Glutamatergic neuron (in vitro differentiated cells): ENCODE results near the gene DPF3. TPM values are rescaled to one million over a fixed set of nuclear protein-coding genes. Genes with fewer than 3 reads are reported as not detected.

Experiments used
- DNase-seq: peaks from one replicate; pipeline ENCODE4 v3.0.0; 2022
- H3K27ac Mint-ChIP-seq: one replicate; pipeline ENCODE4 v1.8.0; 2020; ENCODE audit warnings: mild to moderate bottlenecking, mixed read lengths, inconsistent platforms; ENCODE audit not compliant: unreplicated experiment
- H3K27me3 Mint-ChIP-seq: one replicate; pipeline ENCODE4 v1.8.0; 2020; ENCODE audit warnings: mild to moderate bottlenecking, moderate library complexity, mixed read lengths, inconsistent platforms; ENCODE audit not compliant: unreplicated experiment
- H3K36me3 Mint-ChIP-seq: one replicate; pipeline ENCODE4 v1.8.0; 2020; ENCODE audit warnings: mild to moderate bottlenecking, mixed read lengths, inconsistent platforms; ENCODE audit not compliant: unreplicated experiment
- H3K4me1 Mint-ChIP-seq: one replicate; pipeline ENCODE4 v1.8.0; 2020; ENCODE audit warnings: mild to moderate bottlenecking, low read depth, mixed read lengths, inconsistent platforms; ENCODE audit not compliant: unreplicated experiment
- H3K4me3 Mint-ChIP-seq: one replicate; pipeline ENCODE4 v1.8.0; 2020; ENCODE audit warnings: mild to moderate bottlenecking, mixed read lengths, inconsistent platforms; ENCODE audit not compliant: unreplicated experiment
- H3K9me3 Mint-ChIP-seq: one replicate; pipeline ENCODE4 v1.8.0; 2020; ENCODE audit warnings: mild to moderate bottlenecking, moderate library complexity, mixed read lengths, inconsistent platforms; ENCODE audit not compliant: unreplicated experiment
- total RNA-seq: library from RNA; stranded (reverse); fragmentation: NEBNext Ultra II Directional; extraction: Animal tissue kit (Norgen Biotek cat#: 25700); gene quantifications from one replicate; pipeline ENCODE4 v1.2.1, GENCODE V29; 2021; ENCODE audit not compliant: unreplicated experiment
- TF ChIP-seq, protein P1 (sequence below): fragments of 200-600 bp; sonication (generic); IDR thresholded peaks from one replicate; pipeline ENCODE4 v1.5.0; 2021; ENCODE audit not compliant: partially characterized antibody, unreplicated experiment

The DPF3 gene
- total RNA-seq, 1 donor from 2014 or later: 13.7 TPM

DNA sequence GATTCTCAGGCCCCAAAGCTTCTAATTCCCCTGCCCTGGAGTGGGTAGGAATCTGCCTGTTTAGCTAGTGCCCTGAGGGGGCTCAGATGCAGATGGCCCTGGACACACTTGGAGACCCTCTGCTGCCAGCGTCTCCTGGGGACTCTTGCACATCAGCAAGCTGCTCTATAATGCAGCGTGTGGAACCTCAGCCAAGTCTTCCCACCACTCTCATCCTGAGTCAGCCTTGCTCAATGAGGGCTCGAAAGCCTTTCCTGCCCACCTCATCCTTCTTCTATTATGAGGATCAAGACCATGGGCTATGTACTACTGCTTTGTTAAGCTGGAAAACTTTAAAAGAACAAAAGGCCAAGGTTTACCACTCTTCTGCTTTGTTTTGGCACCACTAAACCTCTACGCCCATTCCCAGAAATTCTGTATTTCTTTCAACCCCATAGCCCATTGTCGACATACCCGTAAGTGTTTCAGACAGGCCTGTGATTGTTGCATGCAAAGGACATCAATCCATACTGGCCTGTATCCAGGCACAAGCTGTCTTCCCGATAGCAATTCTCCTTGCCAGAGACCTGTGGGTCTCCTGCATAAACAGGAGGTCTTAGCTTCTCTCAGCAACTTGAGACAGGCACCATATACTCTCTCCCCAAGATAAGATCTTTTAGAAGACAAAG lies 246.9 kb downstream of the DPF3 start:
- peak; percentile 47 for DNase-seq
- H3K27ac Mint-ChIP-seq: no peak overlapping the region
- H3K4me1 Mint-ChIP-seq: peaks cover 11% of the 10 kb centered on the region
- no peak overlapping the region for H3K4me3 Mint-ChIP-seq
- peaks cover 9% of the 10 kb centered on the region for H3K9me3 Mint-ChIP-seq
- H3K36me3 Mint-ChIP-seq: no peaks in the 10 kb centered on the region
- peaks cover 7% of the 10 kb centered on the region for H3K27me3 Mint-ChIP-seq
- TF ChIP-seq, protein P1, sequence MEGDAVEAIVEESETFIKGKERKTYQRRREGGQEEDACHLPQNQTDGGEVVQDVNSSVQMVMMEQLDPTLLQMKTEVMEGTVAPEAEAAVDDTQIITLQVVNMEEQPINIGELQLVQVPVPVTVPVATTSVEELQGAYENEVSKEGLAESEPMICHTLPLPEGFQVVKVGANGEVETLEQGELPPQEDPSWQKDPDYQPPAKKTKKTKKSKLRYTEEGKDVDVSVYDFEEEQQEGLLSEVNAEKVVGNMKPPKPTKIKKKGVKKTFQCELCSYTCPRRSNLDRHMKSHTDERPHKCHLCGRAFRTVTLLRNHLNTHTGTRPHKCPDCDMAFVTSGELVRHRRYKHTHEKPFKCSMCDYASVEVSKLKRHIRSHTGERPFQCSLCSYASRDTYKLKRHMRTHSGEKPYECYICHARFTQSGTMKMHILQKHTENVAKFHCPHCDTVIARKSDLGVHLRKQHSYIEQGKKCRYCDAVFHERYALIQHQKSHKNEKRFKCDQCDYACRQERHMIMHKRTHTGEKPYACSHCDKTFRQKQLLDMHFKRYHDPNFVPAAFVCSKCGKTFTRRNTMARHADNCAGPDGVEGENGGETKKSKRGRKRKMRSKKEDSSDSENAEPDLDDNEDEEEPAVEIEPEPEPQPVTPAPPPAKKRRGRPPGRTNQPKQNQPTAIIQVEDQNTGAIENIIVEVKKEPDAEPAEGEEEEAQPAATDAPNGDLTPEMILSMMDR: no peak

DNA sequence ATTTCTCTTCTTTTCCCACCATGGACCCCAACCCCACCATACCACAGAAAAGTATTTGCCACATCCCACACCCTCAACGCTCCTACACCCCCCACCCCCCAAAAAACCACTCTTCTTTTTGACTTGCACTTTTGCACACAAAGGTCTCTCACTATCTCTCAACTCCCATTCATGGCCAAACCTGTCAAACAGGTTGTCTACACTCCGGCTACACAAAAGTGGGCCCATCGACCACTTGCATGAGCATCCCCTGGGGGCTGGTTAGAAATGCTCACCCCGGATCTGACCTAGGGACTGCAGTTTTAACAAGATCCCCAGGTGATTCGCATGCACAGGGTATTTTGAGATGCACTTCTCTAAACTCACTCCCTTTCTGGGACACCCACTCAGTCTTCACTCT lies 248.2 kb downstream of the DPF3 start:
- peaks cover 11% of the 10 kb centered on the region for H3K9me3 Mint-ChIP-seq
- H3K27ac Mint-ChIP-seq: no peak overlapping the region
- TF ChIP-seq, protein P1: no peak
- H3K4me1 Mint-ChIP-seq: peaks cover 11% of the 10 kb centered on the region
- peaks cover 8% of the 10 kb centered on the region for H3K27me3 Mint-ChIP-seq
- H3K4me3 Mint-ChIP-seq: no peak overlapping the region
- peaks cover 3% of the 10 kb centered on the region for H3K36me3 Mint-ChIP-seq
- DNase-seq: no peak

DNA sequence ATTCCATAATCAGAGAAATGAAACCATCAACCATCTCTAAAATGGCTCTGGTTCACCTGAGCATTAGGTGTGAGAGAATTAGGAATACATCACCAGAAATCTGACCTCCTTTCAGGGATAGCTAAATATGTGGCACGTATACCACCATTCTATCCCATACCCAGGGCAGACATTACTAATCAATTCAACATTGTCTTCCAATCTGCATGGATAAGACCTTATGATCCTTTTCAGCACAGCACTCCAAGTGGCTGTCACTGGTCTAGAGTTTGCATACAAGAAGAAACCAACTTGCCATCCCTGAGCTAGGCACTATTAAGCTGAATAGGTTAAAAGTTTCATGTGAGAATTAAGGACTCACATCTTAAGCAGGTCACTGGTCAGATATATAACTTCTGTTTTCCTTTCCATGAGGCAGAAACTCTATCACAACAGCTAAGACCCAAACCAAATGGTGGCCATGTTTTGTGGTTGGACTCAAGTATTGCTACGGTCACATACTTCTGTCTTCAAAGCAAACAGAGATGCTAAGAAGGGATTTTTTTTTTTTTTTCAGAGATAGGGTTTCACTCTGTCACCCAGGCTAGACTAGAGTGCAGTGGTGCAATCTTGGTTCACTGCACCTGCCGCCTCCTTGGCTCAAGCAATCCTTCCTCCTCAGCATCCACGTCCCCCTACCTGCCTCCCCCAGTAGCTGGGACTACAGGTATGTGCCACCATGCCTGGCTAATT lies 249.0 kb downstream of the DPF3 start:
- Mint-ChIP-seq H3K4me3 (no peak overlapping the region), H3K4me1 (peaks cover 11% of the 10 kb centered on the region), H3K27me3 (peaks cover 8% of the 10 kb centered on the region), H3K27ac (no peak overlapping the region), H3K9me3 (peaks cover 17% of the 10 kb centered on the region), H3K36me3 (peaks cover 11% of the 10 kb centered on the region)
- TF ChIP-seq, protein P1: no peak
- no peak for DNase-seq

DNA sequence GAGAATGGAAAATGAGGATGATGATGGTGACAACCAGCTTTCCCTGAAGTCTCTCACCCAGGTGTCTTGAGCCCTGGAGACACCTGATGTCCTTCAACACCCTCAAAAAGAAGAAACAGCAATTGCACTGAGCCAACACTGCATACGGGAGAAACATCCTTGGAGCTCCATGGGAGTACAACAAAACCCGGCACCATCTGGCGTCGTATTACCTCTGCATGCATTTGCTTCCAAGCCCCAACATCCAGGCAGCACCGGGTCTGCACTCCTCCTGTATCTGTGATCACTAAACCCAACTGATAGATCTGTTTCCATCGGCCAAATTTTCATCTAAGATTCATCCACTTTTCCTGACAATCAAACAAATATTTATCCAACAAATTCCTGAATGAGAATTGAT lies 249.9 kb downstream of the DPF3 start:
- Mint-ChIP-seq H3K27me3 (peaks cover 8% of the 10 kb centered on the region), H3K9me3 (peaks cover 15% of the 10 kb centered on the region), H3K27ac (peak overlapping the region; percentile 93), H3K4me1 (peaks cover 11% of the 10 kb centered on the region), H3K4me3 (peak overlapping the region; percentile 48), H3K36me3 (peaks cover 16% of the 10 kb centered on the region)
- TF ChIP-seq, protein P1: no peak
- DNase-seq: peak; percentile 34

GRCh38 chr14:72643317-72643801 lies 250.5 kb downstream of the DPF3 start:
- Mint-ChIP-seq H3K4me3 (peak overlapping the region; percentile 48), H3K36me3 (peaks cover 17% of the 10 kb centered on the region), H3K9me3 (peaks cover 15% of the 10 kb centered on the region), H3K27me3 (peaks cover 8% of the 10 kb centered on the region), H3K27ac (peak overlapping the region; percentile 93), H3K4me1 (peaks cover 11% of the 10 kb centered on the region)
- peak; percentile 54 for DNase-seq
- TF ChIP-seq, protein P1: no peak
